Astrocyte of the cerebellum (primary cell): ENCODE measurements around the gene MYRF.

Source experiments
- DNase-seq: peaks from one replicate; pipeline ENCODE4 v3.0.0-alpha.2; 2011; ENCODE audit warnings: low read depth
- H3K4me3 ChIP-seq: 2 replicates; pipeline ENCODE4 v1.5.1; 2011; ENCODE audit warnings: mild to moderate bottlenecking, low read depth, low read length, moderate library complexity
- CTCF ChIP-seq: IDR thresholded peaks from 2 replicates; pipeline ENCODE4 v1.5.1; 2012; ENCODE audit warnings: low read length, low read depth, moderate library complexity, mild to moderate bottlenecking; ENCODE audit errors: missing control alignments
- in situ Hi-C: cut with HindIII; loops from 2 replicates; pipeline ENCODE4 v1.10.0; 2017; ENCODE audit warnings: low sequenced_read_pairs

Gene MYRF

GRCh38 chr11:61778357-61778886 lies 26.0 kb downstream of the MYRF start:
- in situ Hi-C loops, result no loop called here
- no peak for DNase-seq
- no peak for TF ChIP-seq CTCF
- H3K4me3 ChIP-seq, result no peak overlapping the region

GRCh38 chr11:61778920-61779650 lies 26.6 kb downstream of the MYRF start:
- TF ChIP-seq CTCF, result no peak
- no peak overlapping the region for H3K4me3 ChIP-seq
- in situ Hi-C loops, result no loop called here
- DNase-seq, result no peak

GRCh38 chr11:61779666-61780525 lies 27.5 kb downstream of the MYRF start:
- no peak overlapping the region for H3K4me3 ChIP-seq
- in situ Hi-C loops, result no loop called here
- TF ChIP-seq CTCF, result no peak
- DNase-seq, result no peak

- in situ Hi-C loops, result no loop called here
- no peak overlapping the region for H3K4me3 ChIP-seq
- TF ChIP-seq CTCF, result no peak
- no peak for DNase-seq
Observed at GRCh38 chr11:61780581-61781162, 28.2 kb downstream of the MYRF start.

GRCh38 chr11:61781585-61781984 lies 29.1 kb downstream of the MYRF start:
- DNase-seq, result no peak
- H3K4me3 ChIP-seq, result no peak overlapping the region
- no peak for TF ChIP-seq CTCF
- in situ Hi-C loops, result no loop called here

GRCh38 chr11:61782299-61782698 lies 29.9 kb downstream of the MYRF start:
- H3K4me3 ChIP-seq, result no peak overlapping the region
- TF ChIP-seq CTCF, result no peak
- in situ Hi-C loops, result no loop called here
- DNase-seq, result no peak
